Thyroid gland (tissue), 4 donors: Measurements from ENCODE around the gene OR51B5.

Experiments
- CTCF ChIP-seq, 6 experiments: fragments of 200-600 bp in 3 of 6; fragments of 450-650 bp in 3 of 6; sonication (generic) in 3 of 6; IDR thresholded peaks; one replicate each; pipeline ENCODE4 v1.5.1; 2016 to 2019; ENCODE audit warnings: antibody characterized with exemption in 6 of 6, mild to moderate bottlenecking in 2 of 6, inconsistent platforms in 1 of 6, moderate library complexity in 1 of 6
- POLR2A ChIP-seq, 2 donors: fragments of 450-650 bp; IDR thresholded peaks; one replicate each; pipeline ENCODE4 v1.6.1; 2017; ENCODE audit warnings: antibody characterized with exemption in 2 of 2, mild to moderate bottlenecking in 2 of 2, moderate library complexity in 1 of 2

DNA sequence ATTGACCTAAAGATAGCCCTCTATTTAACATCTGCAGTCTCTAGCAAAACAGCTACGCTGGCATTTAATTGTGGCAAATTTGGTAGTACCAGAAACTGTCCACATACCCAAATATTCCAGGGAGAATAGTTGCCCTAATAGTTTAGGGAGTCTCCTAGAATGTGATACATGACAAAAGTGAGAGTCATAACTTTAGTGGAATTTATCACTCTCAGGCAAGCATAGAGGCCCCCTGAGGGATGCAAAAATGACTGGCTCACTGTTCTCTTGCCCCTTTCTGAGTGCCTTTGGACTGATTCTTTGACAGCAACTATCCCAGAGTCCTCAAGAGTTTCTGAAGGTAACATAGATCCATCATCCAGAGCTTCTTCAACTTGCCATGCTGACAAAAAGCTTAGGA is 39.3 kb downstream of the OR51B5 start:
- TF ChIP-seq CTCF (IDR thresholded peaks at IDR 0.05) (no peak), POLR2A (IDR thresholded peaks at IDR 0.05) (no peak)
